ENCODE results near the gene RALGPS2.

Gene RALGPS2

DNA sequence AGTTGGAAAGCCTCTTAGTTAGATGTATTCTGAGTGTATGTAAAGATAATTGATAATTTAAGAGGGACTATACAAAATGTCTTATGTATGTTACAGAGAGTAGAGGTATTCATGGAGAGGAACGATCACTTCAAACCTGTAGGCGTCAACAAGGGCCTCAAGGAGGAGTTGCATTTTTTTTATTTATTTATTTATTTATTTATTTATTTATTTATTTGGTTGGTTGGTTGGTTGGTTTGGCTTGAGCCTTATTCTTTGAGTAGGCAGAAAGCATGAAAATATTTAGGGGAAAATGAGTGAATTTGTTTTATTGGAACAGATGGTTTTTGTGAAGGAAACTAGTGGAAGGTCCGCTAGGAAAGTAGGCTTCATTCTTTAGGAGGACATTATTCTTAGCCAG is 137.4 kb downstream of the RALGPS2 start:
- no peak for ATAC-seq
- TF ChIP-seq TSHZ2 (CRISPR knock-in tag; IDR thresholded peaks at IDR 0.05) = no peak
- TF ChIP-seq PPARA (CRISPR knock-in tag; IDR thresholded peaks at IDR 0.05; ENCODE audit: borderline replicate concordance) = no peak
- no peak for TF ChIP-seq BACH2 (CRISPR knock-in tag; IDR thresholded peaks at IDR 0.05; ENCODE audit: borderline replicate concordance)
- TF ChIP-seq, protein P1, sequence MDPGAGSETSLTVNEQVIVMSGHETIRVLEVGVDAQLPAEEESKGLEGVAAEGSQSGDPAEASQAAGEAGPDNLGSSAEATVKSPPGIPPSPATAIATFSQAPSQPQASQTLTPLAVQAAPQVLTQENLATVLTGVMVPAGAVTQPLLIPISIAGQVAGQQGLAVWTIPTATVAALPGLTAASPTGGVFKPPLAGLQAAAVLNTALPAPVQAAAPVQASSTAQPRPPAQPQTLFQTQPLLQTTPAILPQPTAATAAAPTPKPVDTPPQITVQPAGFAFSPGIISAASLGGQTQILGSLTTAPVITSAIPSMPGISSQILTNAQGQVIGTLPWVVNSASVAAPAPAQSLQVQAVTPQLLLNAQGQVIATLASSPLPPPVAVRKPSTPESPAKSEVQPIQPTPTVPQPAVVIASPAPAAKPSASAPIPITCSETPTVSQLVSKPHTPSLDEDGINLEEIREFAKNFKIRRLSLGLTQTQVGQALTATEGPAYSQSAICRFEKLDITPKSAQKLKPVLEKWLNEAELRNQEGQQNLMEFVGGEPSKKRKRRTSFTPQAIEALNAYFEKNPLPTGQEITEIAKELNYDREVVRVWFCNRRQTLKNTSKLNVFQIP (CRISPR knock-in tag; IDR thresholded peaks at IDR 0.05; ENCODE audit: borderline replicate concordance, low read depth) = no peak
- no peak for TF ChIP-seq ZFP30 (CRISPR knock-in tag; IDR thresholded peaks at IDR 0.05)
- TF ChIP-seq CSDC2 (CRISPR knock-in tag; IDR thresholded peaks at IDR 0.05) = no peak
- no peak for TF ChIP-seq OSR1 (CRISPR knock-in tag; IDR thresholded peaks at IDR 0.05)
- TF ChIP-seq GLIS3 (CRISPR knock-in tag; IDR thresholded peaks at IDR 0.05) = no peak
- no peak for TF ChIP-seq TCF4 (CRISPR knock-in tag; IDR thresholded peaks at IDR 0.05; ENCODE audit: borderline replicate concordance)
- TF ChIP-seq ZNF8 (CRISPR knock-in tag; IDR thresholded peaks at IDR 0.05) = no peak
- TF ChIP-seq ZNF70 (CRISPR knock-in tag; IDR thresholded peaks at IDR 0.05) = no peak
- TF ChIP-seq CREB5 (CRISPR knock-in tag; IDR thresholded peaks at IDR 0.05; ENCODE audit: low read depth) = no peak
- TF ChIP-seq ISL1 (CRISPR knock-in tag; IDR thresholded peaks at IDR 0.05) = no peak
- TF ChIP-seq ZC3H10 (CRISPR knock-in tag; IDR thresholded peaks at IDR 0.05) = no peak

DNA sequence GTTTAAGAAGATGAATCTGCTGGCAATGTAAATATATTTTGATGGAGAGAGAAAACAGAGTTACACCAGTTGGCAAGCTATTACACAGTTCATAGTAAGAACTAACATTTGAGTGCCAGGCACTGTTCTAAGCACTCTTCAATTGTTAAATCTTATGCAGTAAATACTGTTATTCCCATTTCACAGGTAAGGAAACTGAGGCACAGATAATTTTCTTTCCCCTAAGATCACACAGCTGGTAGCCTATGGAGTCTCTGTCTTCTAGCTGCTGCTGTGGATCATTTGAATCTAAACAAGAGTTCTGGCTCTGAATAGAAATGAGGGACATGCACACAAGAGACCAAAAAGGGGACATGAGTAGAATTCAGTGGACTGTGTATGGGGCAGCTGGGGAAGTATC is 137.8 kb downstream of the RALGPS2 start:
- ATAC-seq = no peak
- no peak for TF ChIP-seq RARB (CRISPR knock-in tag; IDR thresholded peaks at IDR 0.05)
- no peak for TF ChIP-seq ZNF565 (CRISPR knock-in tag; conservative IDR thresholded peaks at IDR 0.05; ENCODE audit: low read depth)
- no peak for TF ChIP-seq ZC3H10 (CRISPR knock-in tag; IDR thresholded peaks at IDR 0.05)
- TF ChIP-seq TSHZ2 (CRISPR knock-in tag; IDR thresholded peaks at IDR 0.05) = no peak
- no peak for TF ChIP-seq SNAI2 (CRISPR knock-in tag; IDR thresholded peaks at IDR 0.05)
- TF ChIP-seq ISL1 (CRISPR knock-in tag; IDR thresholded peaks at IDR 0.05) = no peak
- TF ChIP-seq, protein P1 (CRISPR knock-in tag; IDR thresholded peaks at IDR 0.05; ENCODE audit: borderline replicate concordance, low read depth) = no peak
- TF ChIP-seq, protein P2, sequence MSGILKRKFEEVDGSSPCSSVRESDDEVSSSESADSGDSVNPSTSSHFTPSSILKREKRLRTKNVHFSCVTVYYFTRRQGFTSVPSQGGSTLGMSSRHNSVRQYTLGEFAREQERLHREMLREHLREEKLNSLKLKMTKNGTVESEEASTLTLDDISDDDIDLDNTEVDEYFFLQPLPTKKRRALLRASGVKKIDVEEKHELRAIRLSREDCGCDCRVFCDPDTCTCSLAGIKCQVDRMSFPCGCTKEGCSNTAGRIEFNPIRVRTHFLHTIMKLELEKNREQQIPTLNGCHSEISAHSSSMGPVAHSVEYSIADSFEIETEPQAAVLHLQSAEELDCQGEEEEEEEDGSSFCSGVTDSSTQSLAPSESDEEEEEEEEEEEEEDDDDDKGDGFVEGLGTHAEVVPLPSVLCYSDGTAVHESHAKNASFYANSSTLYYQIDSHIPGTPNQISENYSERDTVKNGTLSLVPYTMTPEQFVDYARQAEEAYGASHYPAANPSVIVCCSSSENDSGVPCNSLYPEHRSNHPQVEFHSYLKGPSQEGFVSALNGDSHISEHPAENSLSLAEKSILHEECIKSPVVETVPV (CRISPR knock-in tag; IDR thresholded peaks at IDR 0.05) = no peak
- TF ChIP-seq, protein P3, sequence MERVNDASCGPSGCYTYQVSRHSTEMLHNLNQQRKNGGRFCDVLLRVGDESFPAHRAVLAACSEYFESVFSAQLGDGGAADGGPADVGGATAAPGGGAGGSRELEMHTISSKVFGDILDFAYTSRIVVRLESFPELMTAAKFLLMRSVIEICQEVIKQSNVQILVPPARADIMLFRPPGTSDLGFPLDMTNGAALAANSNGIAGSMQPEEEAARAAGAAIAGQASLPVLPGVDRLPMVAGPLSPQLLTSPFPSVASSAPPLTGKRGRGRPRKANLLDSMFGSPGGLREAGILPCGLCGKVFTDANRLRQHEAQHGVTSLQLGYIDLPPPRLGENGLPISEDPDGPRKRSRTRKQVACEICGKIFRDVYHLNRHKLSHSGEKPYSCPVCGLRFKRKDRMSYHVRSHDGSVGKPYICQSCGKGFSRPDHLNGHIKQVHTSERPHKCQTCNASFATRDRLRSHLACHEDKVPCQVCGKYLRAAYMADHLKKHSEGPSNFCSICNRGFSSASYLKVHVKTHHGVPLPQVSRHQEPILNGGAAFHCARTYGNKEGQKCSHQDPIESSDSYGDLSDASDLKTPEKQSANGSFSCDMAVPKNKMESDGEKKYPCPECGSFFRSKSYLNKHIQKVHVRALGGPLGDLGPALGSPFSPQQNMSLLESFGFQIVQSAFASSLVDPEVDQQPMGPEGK (CRISPR knock-in tag; IDR thresholded peaks at IDR 0.05; ENCODE audit: borderline replicate concordance) = no peak
- no peak for TF ChIP-seq ZFP30 (CRISPR knock-in tag; IDR thresholded peaks at IDR 0.05)
- no peak for TF ChIP-seq OSR1 (CRISPR knock-in tag; IDR thresholded peaks at IDR 0.05)
